Superior temporal gyrus (tissue), 1 donor: ENCODE results near the gene CLASRP.

Experiments used
- DNase-seq: peaks from one replicate; pipeline ENCODE4 v3.0.0-alpha.2; 2016; ENCODE audit errors: extremely low spot score

CLASRP gene

DNA sequence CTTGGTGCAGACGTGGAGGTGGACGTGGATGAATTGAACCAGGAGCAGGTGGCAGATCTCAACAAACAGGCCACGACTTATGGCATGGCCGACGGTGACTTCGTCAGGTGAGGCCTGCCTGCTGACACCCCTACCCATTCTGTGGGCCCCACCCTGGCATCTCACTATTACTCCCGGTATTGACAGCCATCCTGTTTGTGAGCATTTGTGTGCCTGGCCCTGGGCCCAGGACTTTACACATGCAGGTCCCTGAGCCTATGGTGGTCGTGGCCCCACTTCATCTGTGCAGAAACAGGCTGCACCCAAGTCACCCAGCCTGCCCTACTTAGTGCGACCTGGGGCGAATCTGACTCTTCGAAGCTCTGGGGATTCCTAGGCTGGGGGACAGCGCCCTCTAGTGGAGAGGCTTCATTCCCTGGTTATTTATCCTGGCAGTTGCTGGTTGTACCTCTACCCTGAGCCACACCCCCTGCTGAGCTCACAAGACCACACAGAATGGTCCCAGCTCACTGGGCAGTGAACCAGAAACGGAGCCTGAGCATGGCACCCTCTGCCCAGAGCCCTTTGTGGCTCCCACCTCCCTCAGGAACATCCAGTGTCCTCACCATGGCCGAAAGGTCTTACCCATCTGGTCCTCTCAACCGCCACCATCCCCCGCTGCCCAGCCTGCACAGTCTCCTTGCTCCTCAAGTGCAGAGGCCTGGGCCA, 20.6 kb downstream of the CLASRP start:
- peak; percentile 94 for DNase-seq

DNA sequence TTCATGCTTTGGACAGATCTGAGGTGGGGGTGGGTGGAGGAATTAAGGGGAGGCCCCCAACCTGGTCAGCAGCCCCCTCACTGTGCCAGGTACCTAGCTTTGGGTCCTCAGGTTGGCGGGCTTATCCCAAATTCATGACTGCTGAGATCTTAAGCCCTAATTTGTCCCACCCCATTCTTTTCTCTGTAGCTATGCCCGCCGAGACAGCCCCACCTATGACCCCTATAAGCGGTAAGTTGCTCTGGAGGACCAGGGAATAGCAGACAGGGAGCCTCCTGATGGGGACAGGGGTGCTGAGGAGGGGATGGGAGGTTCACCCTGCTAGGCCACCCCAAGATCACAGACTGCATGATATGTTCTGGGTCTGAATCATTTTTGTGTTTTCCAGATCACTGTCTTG, 23.1 kb downstream of the CLASRP start:
- no peak for DNase-seq

DNA sequence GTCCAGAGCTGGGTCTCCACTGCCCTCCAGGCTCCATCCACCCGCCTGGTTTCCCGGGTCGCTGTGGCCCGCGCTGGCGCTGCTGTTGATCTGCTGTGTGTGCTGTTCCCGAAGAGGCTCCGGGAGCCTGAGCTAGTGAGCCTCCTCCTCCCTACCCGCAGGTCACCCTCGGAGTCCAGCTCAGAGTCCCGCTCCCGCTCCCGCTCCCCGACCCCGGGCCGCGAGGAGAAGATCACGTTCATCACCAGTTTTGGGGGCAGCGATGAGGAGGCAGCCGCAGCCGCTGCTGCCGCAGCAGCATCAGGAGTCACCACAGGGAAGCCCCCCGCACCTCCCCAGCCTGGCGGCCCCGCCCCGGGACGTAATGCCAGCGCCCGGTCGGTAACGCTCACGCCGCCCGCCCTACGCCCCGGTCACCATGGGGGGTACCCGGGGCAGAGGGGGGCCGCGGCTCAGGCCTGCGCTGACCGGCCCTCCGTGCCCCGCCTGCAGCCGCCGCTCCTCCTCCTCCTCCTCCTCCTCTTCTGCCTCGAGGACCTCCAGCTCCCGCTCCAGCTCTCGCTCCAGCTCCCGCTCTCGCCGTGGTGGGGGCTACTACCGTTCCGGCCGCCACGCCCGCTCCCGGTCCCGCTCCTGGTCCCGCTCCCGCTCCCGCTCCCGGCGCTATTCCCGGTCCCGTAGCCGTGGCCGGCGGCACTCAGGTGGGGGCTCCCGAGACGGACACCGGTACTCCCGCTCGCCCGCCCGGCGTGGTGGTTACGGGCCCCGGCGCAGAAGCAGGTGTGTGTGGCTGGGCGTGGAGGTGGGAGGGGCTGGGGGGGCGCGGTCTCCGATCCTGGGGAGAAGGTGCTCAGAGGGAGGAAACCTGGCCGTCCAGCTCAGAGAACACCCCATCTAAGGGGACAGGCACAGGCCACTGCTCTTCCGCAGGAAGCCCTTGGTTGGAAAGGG, 25.3 kb downstream of the CLASRP start:
- DNase-seq: no peak

DNA sequence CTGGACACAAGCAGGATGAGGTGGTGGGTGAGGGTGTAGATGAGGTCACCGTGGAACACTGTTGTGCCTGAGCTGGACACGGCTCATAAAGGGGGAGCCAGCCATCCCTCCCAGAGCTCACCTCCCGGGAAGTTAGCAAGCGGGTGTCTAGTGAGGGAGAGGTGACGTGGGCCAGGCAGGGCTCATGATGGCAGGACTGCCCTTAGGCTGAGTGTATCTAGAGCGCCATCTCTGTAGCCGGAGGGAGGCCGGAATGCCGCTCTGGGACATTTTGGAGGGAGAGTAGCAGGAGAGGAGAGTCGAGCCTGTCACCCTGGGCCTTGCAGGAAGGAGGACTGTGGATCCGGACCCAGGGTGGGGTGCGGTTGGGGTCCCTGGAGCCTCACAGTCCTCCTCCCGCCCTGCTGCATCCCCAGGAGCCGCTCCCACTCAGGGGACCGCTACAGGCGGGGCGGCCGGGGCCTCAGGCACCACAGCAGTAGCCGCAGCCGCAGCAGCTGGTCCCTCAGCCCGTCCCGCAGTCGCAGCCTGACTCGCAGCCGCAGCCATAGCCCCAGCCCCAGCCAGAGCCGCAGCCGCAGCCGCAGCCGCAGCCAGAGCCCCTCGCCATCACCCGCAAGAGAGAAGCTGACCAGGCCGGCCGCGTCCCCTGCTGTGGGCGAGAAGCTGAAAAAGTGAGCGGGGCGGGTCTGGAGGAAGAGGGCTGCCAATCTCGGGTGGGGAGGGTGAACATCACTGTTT, 28.2 kb downstream of the CLASRP start:
- no peak for DNase-seq

DNA sequence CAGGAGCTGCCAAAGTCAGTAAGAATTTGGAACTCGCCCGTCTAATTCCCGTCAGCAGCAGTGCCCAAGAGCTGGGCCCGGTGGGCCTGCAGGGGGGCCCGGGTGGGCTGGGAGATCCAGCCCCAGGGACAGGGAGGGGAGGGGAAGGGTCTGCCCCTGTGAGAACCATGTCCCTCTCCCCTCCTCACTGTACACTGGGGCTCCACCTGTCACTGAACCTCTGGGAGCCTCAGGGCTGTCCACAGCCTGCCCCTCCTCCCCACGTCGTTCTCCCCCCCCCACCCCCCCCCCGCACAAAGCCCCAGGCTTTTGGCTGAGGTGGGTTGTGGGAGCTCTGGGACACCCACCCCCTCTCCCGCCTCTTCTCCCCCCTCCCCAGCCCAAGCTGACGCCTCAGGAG, 29.2 kb downstream of the CLASRP start:
- no peak for DNase-seq

DNA sequence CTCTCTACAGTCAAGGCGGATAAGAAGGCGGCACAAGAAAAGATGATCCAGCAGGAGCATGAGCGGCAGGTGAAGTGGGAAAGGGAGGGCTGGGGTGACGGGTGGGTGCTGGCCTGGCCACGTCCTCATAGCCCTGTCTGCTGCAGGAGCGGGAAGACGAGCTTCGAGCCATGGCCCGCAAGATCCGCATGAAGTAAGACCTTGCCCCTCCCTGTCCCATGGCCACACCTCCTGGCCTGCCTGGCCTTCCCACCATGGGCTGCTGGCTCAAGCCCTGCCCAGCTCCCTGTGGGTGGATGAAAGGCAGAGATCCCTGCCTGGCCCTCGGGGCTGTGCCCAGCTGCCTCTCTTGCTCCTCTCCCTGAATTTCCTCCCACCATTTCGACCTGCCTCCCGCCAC, 30.2 kb downstream of the CLASRP start:
- DNase-seq: no peak

DNA sequence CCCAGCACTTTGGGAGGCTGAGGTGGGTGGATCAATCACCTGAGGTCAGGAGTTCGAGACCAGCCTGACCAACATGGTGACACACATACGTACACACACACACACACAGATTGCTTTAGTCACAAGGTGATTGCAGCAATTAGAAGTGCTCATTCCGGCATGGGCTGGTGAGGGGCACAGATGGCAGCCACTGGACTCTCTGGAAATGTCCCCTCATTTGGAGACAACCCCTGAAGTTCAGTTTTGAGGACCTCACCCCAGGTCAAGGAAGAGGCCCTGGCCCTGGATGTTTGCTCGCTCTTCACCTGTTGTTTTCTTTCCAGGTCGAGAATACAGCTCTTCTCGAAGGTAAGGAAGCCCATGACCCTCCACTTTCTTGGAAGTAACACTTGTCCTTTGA, 31.4 kb downstream of the CLASRP start:
- no peak for DNase-seq

DNA sequence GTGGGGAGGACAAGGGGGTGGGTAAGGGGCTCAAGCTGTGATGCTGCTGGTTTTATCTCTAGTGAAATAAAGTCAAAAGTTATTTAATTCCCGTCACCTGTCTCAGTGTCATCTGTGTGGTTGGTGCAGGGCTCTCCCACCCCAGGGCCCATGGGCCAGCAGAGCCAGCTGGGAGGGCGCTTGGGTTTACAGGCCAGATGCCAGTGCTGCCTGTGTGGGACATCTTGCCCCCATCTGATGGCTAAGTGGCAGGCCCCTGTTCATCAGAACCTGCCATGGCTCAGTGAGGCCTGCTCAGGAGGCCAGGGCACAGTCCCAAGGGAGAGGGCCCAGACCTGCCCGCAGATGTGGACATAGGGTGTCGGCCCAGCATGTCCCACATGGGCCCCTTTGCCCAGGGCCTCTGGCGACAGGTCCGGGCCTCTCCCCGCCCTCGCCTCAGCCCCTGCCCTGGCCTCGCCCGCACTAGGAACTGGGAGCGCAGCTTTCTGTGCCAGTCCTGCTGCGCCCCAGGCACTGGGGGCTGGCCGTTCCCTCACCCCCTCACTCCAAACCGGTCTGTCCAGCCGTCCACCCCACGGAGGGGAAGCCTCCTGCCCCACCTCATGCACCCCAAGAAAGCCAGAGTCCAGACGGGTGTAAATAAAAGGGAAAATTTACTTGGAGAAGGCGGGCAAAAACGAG, 32.2 kb downstream of the CLASRP start:
- no peak for DNase-seq

DNA sequence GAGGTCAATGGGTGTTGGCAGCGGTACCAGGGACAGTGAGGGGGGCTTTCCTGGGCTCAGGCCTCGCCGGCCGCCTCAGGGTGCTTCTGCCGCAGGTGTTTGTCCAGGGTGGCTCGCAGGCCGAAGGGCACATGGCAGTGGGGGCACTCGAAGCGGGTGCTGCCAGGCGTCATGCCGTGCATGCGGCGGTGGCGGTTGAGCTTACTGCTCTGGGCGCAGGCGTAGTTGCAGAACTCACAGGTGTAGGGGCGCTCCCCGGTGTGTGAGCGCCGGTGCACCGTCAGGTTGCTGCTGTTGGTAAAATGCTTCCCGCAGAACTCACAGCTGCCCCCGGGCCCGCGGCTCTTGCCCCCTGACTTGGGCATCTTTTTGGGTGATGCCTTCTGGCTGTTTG, 32.7 kb downstream of the CLASRP start:
- DNase-seq: no peak

DNA sequence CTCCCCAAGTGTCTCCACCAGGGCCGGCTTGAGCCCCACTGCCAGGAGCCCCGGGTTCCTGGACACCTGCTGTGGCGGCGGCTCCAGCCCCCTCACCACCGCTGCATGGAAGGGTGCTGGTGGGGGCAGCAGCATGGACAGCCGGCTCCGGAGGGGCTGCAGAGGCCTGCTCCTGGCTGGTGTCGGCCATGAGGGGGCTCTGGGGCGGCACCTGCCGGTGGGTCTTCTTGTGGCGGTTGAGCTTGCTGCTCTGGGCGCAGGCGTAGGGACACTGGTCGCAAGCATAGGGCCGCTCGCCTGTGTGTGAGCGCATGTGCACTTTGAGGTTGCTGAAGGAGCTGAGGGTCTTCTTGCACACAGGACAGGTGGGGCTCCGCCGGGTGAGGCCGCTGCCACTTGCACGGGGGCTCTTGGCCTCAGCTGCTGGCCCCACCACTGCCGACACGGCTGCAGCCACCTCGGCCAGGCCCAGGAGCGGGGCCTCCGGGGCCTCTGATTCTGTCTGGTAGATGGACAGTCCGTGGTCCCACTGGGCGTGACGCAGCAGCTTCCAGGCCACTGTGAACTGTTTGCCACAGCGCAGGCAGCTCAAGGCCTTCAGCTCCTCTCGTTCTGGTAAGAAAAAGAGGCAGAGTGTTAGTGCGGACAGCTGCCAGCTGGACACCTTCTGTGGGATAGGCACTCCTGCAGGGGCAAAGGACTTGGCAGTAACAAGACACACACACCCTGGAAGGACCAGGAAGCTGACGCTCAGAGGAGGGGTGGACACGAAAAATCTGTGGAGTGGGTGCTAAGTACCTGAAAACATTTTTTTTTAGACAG, 33.3 kb downstream of the CLASRP start:
- no peak for DNase-seq

DNA sequence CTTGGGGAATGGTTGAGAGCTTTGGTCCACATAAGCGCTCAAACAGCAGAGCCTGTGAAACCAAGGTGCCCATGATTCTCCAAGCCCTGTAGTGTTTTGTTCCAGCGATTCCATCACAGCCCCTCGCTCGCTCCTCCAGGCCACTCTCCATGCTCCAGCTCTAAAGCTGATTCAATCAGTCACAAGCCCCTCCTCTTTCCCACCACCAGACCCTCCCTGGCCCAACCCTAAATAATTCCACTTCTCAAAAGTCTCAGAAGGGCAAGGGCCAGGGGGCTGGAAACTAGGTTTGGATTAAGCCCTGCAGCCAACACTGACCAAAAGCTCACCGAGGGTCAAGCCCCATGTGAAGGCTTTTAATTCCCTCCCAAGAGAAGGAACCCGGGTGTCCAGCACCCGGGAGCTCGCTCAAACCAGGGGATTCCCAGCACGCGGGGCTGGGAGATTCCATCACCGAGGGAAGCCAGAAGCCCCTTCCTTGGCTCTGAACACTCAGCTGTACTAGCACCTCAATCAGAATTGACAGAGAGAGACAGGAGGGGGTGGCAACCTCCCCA, 36.0 kb downstream of the CLASRP start:
- no peak for DNase-seq

DNA sequence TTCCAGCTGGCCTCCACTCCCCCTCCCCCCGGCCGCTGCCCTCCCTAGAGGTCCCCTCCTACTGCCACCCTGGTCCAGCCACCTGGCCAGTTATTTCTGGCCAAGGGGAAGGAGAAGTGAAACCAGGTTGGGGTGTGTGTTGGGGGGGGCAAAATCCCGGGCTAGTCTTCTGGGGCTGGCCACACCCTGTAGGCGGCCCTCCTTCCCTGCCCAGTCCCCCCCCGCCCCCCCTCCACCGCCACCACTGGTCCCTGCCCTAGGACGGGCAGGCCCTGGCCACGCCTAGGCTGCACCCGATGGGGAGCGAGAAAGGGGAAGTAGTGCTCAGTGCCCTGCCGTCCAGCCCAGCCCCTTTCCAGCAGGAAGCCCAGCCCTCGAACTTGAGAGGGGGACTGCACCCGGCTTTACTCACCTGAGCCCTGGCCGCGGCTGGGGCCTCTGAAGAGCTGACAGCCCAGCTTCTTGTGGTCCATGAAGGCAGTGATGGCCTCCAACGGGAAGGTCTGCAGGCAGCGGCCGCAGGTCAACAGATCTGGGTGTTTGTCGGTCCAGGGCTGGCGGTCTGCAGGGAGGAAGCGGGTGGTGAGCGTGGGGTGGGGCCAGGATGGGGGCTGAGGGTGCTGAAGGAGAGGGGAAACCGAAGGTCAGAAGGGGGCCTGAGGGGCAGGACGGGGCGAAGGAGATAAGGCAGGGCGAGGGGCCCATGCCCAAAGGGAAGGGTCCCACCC, 36.6 kb downstream of the CLASRP start:
- DNase-seq: no peak

DNA sequence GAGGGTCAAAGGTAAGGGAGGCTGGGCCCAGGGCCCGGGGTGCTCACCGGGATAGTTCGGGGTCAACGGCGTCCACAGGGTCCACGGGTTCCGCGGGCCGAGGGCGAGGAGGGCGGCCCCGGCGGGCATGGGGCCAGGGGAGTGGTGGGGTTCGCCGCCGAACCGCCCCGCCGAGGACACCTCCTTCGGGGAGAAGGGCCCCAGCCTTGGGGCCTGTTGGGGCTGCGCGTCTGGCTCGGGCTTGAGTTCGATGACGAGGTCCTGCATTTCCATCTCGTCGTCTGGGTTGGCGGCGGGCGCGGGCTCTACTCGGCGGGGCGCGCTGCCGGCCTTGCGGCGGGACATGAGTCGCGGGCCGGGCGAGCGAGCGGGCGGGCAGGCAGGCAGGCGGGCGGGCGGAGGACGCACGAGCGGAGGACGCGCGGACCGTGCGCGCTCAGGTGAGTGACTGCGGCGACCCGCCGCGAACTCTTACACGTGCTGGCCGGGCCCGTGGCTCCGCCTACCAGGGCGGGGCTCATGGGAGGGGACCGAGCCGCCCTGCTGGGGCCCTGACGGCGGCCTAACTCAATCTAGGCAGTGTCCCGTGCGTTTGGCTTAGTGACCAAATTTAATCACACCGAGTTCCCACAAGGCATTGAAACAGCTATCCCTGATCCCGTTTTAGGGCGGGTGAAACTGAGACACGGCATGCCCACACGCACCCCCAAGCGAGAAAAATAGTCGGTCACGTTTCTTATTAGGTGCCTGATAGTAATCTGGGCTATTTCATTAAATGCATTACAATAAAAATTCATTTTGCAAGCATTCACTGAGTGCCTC, 37.4 kb downstream of the CLASRP start, which contains the start of gene ZNF296:
Gene ZNF296, minus strand, starts transcription at position 450 of the 822 bp plus-strand sequence. Its CDS starts 105 bp downstream, at position 345.
- no peak for DNase-seq

DNA sequence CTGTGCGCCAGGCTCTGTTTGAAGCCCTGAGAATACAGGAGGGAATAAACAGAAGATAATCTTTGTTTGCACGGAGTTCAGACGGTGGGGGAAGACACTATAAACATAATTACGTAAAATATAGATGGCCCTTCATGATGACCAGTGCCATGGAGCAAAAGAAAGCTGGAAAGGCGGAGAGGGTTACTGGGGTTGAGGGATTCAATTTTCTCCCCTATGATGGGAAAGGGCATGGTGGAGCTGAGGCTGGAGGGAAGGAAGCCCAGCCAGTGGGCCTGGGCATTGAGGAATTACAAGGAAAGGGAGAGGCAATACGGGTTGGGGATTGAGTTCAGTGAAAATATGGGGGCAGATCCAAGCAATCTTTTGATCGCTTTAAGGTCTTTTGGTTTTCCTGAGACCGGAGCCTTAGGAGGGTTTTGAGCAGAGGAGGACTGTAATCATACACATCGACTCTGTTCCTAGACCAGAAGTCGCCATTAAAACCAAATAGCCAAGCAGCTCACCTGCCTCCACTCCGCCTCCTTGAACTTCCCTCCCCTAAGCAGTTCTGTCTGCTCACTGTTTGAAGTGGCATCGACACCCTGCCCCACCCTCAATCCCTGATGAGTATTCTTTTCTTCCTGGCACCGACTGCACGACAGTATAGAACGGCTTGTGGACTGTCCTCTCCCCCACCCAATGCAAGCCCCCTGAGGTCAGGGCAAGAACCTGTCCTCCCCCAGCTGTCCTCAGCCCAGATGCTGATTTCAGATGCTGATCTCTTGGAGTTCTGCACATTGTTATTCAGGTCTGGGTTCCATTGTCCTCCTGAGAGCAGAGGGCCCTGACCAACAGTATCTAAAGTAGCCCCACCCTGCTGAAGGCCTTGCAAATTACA, 38.2 kb downstream of the CLASRP start:
- no peak for DNase-seq

DNA sequence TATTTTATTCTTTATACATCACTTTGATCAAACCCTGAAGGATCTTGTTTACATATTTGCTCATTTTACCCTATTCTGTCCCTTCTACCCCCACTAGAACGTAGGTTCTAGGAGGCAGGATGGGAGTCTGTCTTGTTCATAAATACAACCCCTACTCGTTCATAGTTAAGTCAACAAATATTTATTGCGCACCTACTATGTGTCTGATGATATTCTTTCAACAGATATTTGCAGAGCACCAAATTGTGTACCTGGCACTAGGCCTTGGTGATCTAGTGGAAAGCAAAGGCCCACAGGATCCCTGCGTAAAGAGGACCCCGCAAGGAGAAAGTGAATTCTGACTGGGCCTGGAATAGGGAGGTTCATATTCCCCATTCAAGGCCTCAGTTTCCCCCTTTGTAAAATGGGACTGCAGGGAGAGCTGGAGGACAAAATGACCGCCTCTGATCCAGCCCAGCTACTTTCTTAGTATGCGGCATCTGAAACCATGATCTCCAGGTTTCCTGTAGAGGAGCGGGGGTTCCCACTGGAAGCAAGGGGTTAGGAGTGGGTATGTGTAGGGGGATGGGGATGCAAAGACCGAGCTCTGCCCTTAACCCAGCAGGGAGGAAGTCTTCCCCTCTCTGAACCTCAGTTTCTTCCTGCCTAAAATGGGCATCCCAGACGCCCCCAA, 39.7 kb downstream of the CLASRP start:
- DNase-seq: no peak

DNA sequence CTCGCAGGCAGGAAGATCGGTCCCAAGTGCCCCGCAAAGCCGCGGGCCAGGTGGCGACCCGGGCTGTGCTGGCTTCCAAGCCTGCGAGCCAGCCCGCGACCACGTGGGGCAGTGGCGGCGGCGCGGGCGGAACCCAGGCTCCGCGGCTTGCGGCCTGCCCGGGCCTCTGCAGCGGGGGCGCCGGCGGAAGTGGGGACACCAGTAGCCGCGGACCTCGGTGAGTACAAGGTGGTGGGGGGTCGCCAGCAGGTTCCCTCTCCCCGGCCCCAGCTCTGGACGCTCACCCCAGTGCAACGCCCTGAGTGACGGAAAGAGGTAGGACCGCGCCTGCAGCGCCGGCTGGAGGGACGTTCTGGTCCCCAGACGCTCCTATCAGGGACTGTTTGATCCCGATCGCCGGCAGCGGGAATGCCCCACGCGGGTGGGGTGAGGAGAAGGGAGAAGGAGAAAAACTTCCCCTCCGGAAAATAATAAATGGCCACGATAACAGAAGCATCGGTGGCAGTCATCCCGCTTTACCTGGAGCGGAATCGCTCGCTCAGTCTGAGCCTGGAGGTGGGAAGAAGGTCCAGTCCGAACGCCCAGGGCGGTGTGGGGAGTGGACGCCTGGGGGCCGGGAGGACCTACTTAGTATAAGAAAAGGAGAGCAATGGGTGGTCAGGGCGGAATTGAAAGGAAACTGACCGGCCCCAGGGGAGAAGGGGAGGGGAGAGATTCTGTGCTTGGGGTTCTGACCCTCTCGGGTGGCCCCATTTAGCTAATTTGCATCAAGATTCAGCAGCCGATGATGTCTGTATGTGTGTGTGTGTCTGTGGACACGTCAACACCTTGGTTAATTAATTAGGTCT, 40.4 kb downstream of the CLASRP start, which contains the start of gene GEMIN7:
Gene GEMIN7, plus strand, starts transcription at position 198 of the 848 bp plus-strand sequence. CDS start 10,855 bp downstream, outside the sequence.
- DNase-seq: peak; percentile 62
